Body of pancreas (tissue), 4 donors: ENCODE measurements around the gene CCDC3. TPM values are rescaled to one million over a fixed set of nuclear protein-coding genes. Genes with fewer than 3 reads are reported as not detected.

ENCODE experiments used
- ATAC-seq: fragments of 150-250 bp; one replicate; pipeline ENCODE4 v1.9.1; 2016
- DNase-seq, 4 donors: peaks; one replicate each; pipeline ENCODE4 v3.0.0-alpha.2; 2019
- H3K27ac ChIP-seq, 4 donors: fragments of 200-600 bp; sonication (generic); 1 replicate in 3 of 4; 2 replicates in 1 of 4; pipeline versions ENCODE4 v1.5.1 to v1.6.1; 2016 to 2019; ENCODE audit warnings: mild to moderate bottlenecking in 1 of 4, mixed read lengths in 1 of 4, moderate library complexity in 1 of 4
- H3K27me3 ChIP-seq, 2 donors: fragments of 200-600 bp; sonication (generic); one replicate each; pipeline ENCODE4 v1.6.0; 2016; ENCODE audit warnings: mild to moderate bottlenecking in 1 of 2
- H3K36me3 ChIP-seq, 2 donors: fragments of 200-600 bp; sonication (generic); replicated peaks in 1 of 2; 2 replicates each; pipeline ENCODE4 v1.5.1; 2016; ENCODE audit warnings: low read depth in 2 of 2; ENCODE audit not compliant: insufficient read depth in 1 of 2
- H3K4me1 ChIP-seq: fragments of 200-600 bp; sonication (generic); one replicate; pipeline ENCODE4 v1.6.0; 2016
- H3K4me3 ChIP-seq, 2 donors: fragments of 200-600 bp; sonication (generic); 1 replicate in 1 of 2; 2 replicates in 1 of 2; pipeline ENCODE4 v1.5.1; 2016 to 2019
- H3K9me3 ChIP-seq, 3 donors: fragments of 200-600 bp; sonication (generic); 1 replicate in 2 of 3; 2 replicates in 1 of 3; pipeline ENCODE4 v1.5.1; 2016
- POLR2A ChIP-seq, 3 donors: fragments of 450-650 bp; IDR thresholded peaks; one replicate each; pipeline ENCODE4 v1.6.1; 2016; ENCODE audit warnings: antibody characterized with exemption in 3 of 3, mild to moderate bottlenecking in 2 of 3
- whole genome bisulfite sequencing, 2 donors: methylation state at CpG; one replicate each; pipeline ENCODE4 v1.1.5; 2017; 5-methylcytosine and 5-hydroxymethylcytosine counted together
- intact Hi-C: fragments of 100-400 bp; cut with DNase I; formaldehyde crosslinking; loops from one replicate; pipeline ENCODE4 v1.15.1; 2023
- total RNA-seq, 2 donors: library from RNA; depleted of rRNA; stranded (reverse); fragments of >200 nt; gene quantifications; one replicate each; pipeline ENCODE4 v1.1.0, GENCODE V29; 2016
- TF ChIP-seq, protein P1 (sequence below), 7 experiments: fragments of 450-650 bp in 4 of 7; fragments of 200-600 bp in 3 of 7; sonication (generic) in 3 of 7; IDR thresholded peaks; one replicate each; pipeline ENCODE4 v1.5.1; 2016 to 2019; ENCODE audit warnings: antibody characterized with exemption in 7 of 7

The CCDC3 gene
- total RNA-seq, 2 donors from 2014 or later = 2.1 to 17.1 TPM

DNA sequence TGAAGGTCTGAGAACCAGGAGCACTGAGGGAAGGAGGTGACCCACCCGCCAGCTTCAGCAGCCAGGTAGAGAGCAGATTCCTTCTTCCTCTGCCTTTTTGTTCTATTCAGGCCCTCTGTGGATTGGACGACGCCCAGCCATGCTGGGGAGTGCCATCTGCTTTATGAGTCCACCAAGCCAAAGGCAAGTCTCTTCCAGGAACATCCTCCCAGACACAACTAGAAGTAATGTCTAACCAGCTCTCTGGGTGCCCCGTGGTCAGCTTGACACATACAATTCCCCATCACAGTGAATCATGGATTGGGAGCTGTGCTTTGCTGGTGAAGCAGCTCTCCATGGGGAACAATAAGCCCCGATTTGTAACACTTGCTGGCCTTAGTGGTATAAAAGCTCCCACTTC, 125.2 kb downstream of the CCDC3 start:
- DNase-seq = no peak
- no peak for ATAC-seq
- no peak for TF ChIP-seq POLR2A (IDR thresholded peaks at IDR 0.05)
- TF ChIP-seq, protein P1, sequence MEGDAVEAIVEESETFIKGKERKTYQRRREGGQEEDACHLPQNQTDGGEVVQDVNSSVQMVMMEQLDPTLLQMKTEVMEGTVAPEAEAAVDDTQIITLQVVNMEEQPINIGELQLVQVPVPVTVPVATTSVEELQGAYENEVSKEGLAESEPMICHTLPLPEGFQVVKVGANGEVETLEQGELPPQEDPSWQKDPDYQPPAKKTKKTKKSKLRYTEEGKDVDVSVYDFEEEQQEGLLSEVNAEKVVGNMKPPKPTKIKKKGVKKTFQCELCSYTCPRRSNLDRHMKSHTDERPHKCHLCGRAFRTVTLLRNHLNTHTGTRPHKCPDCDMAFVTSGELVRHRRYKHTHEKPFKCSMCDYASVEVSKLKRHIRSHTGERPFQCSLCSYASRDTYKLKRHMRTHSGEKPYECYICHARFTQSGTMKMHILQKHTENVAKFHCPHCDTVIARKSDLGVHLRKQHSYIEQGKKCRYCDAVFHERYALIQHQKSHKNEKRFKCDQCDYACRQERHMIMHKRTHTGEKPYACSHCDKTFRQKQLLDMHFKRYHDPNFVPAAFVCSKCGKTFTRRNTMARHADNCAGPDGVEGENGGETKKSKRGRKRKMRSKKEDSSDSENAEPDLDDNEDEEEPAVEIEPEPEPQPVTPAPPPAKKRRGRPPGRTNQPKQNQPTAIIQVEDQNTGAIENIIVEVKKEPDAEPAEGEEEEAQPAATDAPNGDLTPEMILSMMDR (IDR thresholded peaks at IDR 0.05) = no peak
- intact Hi-C loops = no loop called here
- no peaks in the 10 kb centered on the region for H3K9me3 ChIP-seq
- no peak overlapping the region for H3K27ac ChIP-seq
- 90 to 96% methylated on average over 5 of the region's 5 CpGs for WGBS, 2 donors
- H3K4me3 ChIP-seq = no peak overlapping the region
- peaks cover 7% of the 10 kb centered on the region for H3K4me1 ChIP-seq
- no peaks in the 10 kb centered on the region for H3K27me3 ChIP-seq
- H3K36me3 ChIP-seq = no peaks in the 10 kb centered on the region

DNA sequence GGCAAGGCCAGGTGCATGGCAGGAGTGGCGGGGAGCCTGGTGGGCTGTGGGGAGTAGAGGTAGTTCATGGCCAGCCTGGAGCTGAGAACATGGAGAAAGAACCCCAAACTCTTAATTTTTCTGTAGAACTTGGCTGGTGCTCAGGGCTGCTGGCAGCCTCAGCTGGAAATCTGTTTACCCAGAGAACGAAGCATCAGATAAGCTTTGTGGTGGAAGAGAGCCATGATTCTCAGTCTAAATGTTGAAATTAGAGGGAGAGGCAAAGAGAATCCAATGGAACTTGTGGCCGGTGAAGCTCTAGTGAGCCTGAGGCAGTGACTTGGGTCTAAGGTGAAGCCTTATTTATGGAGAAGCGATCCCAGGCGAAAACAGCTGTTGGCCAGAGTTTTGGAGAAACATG, 126.4 kb downstream of the CCDC3 start:
- intact Hi-C loops = no loop called here
- no peak for TF ChIP-seq POLR2A (IDR thresholded peaks at IDR 0.05)
- TF ChIP-seq, protein P1 (IDR thresholded peaks at IDR 0.05) = no peak
- Histone ChIP-seq H3K36me3 (no peaks in the 10 kb centered on the region), H3K9me3 (no peaks in the 10 kb centered on the region), H3K4me3 (no peak overlapping the region), H3K4me1 (peaks cover 7% of the 10 kb centered on the region), H3K27me3 (no peaks in the 10 kb centered on the region), H3K27ac (no peak overlapping the region)
- DNase-seq (peak in 3 of 4 donors; percentile 11 to 26 (median 21)), ATAC-seq (peak; percentile 6)
- WGBS, 2 donors = 47 to 48% methylated on average over 5 of the region's 5 CpGs

DNA sequence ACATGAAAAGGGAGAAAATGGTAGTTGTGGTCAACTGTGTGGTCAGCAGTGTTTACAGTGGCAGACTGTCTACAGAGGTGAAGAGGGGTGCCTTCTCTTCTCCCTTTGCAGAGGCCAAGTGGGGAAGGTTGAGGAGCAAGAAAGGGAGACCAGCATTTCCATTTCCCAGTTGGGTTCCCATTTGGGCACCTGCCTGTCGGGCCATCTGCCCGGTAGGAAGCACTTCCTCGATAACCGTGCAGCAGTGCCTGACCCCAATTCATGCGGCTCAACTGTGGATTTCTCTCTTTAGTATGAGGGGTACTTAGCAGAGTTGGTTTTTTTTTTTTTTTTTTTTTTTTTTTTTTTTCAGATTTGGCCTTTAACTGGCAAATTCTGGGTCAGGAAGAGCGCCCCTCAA, 127.0 kb downstream of the CCDC3 start:
- Histone ChIP-seq H3K9me3 (no peaks in the 10 kb centered on the region), H3K27ac (no peak overlapping the region), H3K4me1 (peaks cover 7% of the 10 kb centered on the region), H3K36me3 (no peaks in the 10 kb centered on the region), H3K27me3 (no peaks in the 10 kb centered on the region), H3K4me3 (no peak overlapping the region)
- ATAC-seq (no peak), DNase-seq (no peak)
- TF ChIP-seq, protein P1 (IDR thresholded peaks at IDR 0.05) = no peak
- no peak for TF ChIP-seq POLR2A (IDR thresholded peaks at IDR 0.05)
- intact Hi-C loops = no loop called here
- 84 to 95% methylated on average over 6 of the region's 6 CpGs for WGBS, 2 donors

DNA sequence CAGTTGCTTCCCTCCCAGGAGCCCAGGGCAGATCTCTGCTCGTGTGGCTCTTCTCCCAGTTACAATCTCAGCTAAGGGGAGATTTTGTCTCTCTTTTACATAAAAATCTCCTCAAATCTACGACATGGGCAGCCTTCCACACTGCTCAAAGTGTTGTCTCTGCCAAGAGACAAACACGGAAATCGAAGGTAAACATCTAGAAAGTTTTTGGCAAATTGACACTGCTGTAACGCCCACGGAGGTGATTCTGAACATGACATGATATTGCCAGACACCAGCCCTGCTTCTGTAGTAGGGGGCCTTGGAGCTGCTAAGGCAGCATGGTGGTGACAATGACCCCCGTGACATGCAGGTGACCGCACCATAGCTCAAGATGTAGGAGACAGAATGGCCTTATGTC, 128.3 kb downstream of the CCDC3 start:
- DNase-seq (no peak), ATAC-seq (no peak)
- no peak overlapping the region for H3K27ac ChIP-seq
- H3K36me3 ChIP-seq = no peaks in the 10 kb centered on the region
- TF ChIP-seq POLR2A (IDR thresholded peaks at IDR 0.05) = no peak
- TF ChIP-seq, protein P1 (IDR thresholded peaks at IDR 0.05) = no peak
- H3K4me3 ChIP-seq = no peak overlapping the region
- peaks cover 7% of the 10 kb centered on the region for H3K4me1 ChIP-seq
- no peaks in the 10 kb centered on the region for H3K27me3 ChIP-seq
- intact Hi-C loops = no loop called here
- H3K9me3 ChIP-seq = no peaks in the 10 kb centered on the region
- WGBS, 2 donors = 28 to 38% methylated on average over 8 of the region's 8 CpGs

DNA sequence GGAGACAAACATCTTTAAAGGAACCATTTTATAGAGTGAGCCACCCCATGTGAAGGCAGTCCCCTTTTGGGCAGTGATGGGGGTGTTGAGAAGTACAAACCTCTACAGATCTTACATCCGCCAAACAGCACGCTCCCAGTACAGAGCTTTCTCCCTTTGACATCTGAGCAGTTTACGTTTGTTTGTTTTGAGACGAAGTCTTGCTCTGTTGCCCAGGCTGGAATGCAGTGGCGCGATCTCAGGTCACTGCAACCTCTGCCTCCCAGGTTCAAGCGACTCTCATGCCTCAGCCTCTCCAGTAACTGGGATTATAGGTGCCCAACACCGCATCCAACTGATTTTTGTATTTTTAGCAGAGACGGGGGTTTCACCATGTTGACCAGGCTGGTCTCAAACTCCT, 128.9 kb downstream of the CCDC3 start:
- H3K27me3 ChIP-seq = no peaks in the 10 kb centered on the region
- H3K4me1 ChIP-seq = peaks cover 7% of the 10 kb centered on the region
- intact Hi-C loops = no loop called here
- ATAC-seq = no peak
- TF ChIP-seq, protein P1 (IDR thresholded peaks at IDR 0.05) = no peak
- no peak for TF ChIP-seq POLR2A (IDR thresholded peaks at IDR 0.05)
- DNase-seq = no peak
- H3K9me3 ChIP-seq = no peaks in the 10 kb centered on the region
- H3K36me3 ChIP-seq = no peaks in the 10 kb centered on the region
- WGBS, 2 donors = 74 to 77% methylated on average over 9 of the region's 9 CpGs
- H3K4me3 ChIP-seq = no peak overlapping the region
- no peak overlapping the region for H3K27ac ChIP-seq
